Keratinocyte (primary cell): Measurements from ENCODE around the gene DIS3. TPM values are rescaled to one million over a fixed set of nuclear protein-coding genes. Genes with fewer than 3 reads are reported as not detected.
A peak's percentile ranks its signal among the peaks of the same experiment; 100 is the strongest.

Source experiments
- DNase-seq: peaks from one replicate; pipeline ENCODE4 v3.0.0-alpha.2; 2011; ENCODE audit warnings: low read depth, missing footprints, low spot score
- FAIRE-seq: peaks from 2 replicates; lab custom pipeline; 2011; peaks lifted over from hg19 to GRCh38; lab: Jason Lieb, UNC
- H2AFZ ChIP-seq: 2 replicates; pipeline ENCODE4 v1.6.0; 2012; ENCODE audit warnings: low read length, control low read depth, inconsistent platforms; ENCODE audit not compliant: control insufficient read depth
- H3K27ac ChIP-seq: 2 replicates; pipeline ENCODE4 v1.5.1; 2011; ENCODE audit warnings: low read length; ENCODE audit not compliant: control insufficient read depth, insufficient read depth
- H3K27me3 ChIP-seq: 3 replicates; pipeline ENCODE4 v1.6.0; 2011; ENCODE audit warnings: low read length; ENCODE audit not compliant: control insufficient read depth, insufficient read depth; ENCODE audit errors: extremely low read depth
- H3K36me3 ChIP-seq, 2 experiments: 2 replicates in 1 of 2; 3 replicates in 1 of 2; pipeline ENCODE4 v1.5.1; 2011; ENCODE audit warnings: low read length in 2 of 2, mild to moderate bottlenecking in 1 of 2; ENCODE audit not compliant: control insufficient read depth in 2 of 2, insufficient read depth in 2 of 2; ENCODE audit errors: extremely low read depth in 1 of 2
- H3K4me1 ChIP-seq: 3 replicates; pipeline ENCODE4 v1.5.1; 2011; ENCODE audit warnings: low read length; ENCODE audit not compliant: control insufficient read depth, insufficient read depth; ENCODE audit errors: extremely low read depth
- H3K4me2 ChIP-seq: 3 replicates; pipeline ENCODE4 v1.6.0; 2011; ENCODE audit warnings: low read depth, low read length; ENCODE audit not compliant: control insufficient read depth, insufficient read depth; ENCODE audit errors: extremely low read depth
- H3K4me3 ChIP-seq, 3 experiments: fragments of 200-600 bp in 1 of 3; sonication (generic) in 1 of 3; 2 replicates in 2 of 3; 3 replicates in 1 of 3; pipeline ENCODE4 v1.5.1; 2011 to 2016; ENCODE audit warnings: low read length in 3 of 3, mild to moderate bottlenecking in 3 of 3, control low read depth in 2 of 3, inconsistent platforms in 1 of 3, low read depth in 1 of 3, mixed read lengths in 1 of 3, mixed run types in 1 of 3, moderate library complexity in 1 of 3; ENCODE audit not compliant: control insufficient read depth in 2 of 3, insufficient read depth in 2 of 3; ENCODE audit errors: extremely low read depth in 1 of 3
- H3K79me2 ChIP-seq: 2 replicates; pipeline ENCODE4 v1.6.0; 2012; ENCODE audit warnings: low read length; ENCODE audit not compliant: control insufficient read depth, insufficient read depth
- H3K9ac ChIP-seq: 3 replicates; pipeline ENCODE4 v1.6.0; 2011; ENCODE audit warnings: low read length; ENCODE audit not compliant: control insufficient read depth, insufficient read depth; ENCODE audit errors: extremely low read depth
- H3K9me1 ChIP-seq: 3 replicates; pipeline ENCODE4 v1.6.0; 2011; ENCODE audit warnings: low read length; ENCODE audit not compliant: control insufficient read depth, insufficient read depth; ENCODE audit errors: extremely low read depth
- H3K9me3 ChIP-seq: 2 replicates; pipeline ENCODE4 v1.5.1; 2012; ENCODE audit warnings: low read depth, low read length; ENCODE audit not compliant: control insufficient read depth
- H4K20me1 ChIP-seq: 3 replicates; pipeline ENCODE4 v1.6.0; 2011; ENCODE audit warnings: low read length; ENCODE audit not compliant: control insufficient read depth, insufficient read depth; ENCODE audit errors: extremely low read depth
- EZH2 ChIP-seq: IDR thresholded peaks from one replicate; pipeline ENCODE4 v1.6.1; 2012; ENCODE audit warnings: inconsistent platforms, mild to moderate bottlenecking, low read length, moderate library complexity
- dilution Hi-C: fragments of 300-500 bp; cut with MboI; formaldehyde crosslinking; loops from one replicate; pipeline ENCODE4 v1.7.0; 2020; ENCODE audit warnings: low sequenced_read_pairs; ENCODE audit not compliant: extremely low pct_ligation_motif_present
- polyA plus RNA-seq, 5 experiments: library from polyadenylated mRNA; depleted of rRNA in 3 of 5; stranded (reverse) in 3 of 5; stranded (forward) in 1 of 5; unstranded in 1 of 5; fragments of >200 nt; gene quantifications; 1 replicate in 1 of 5; 2 replicates in 3 of 5; 3 replicates in 1 of 5; pipeline versions ENCODE4 v1.2.1 to v1.2.3, GENCODE V29; 2011 to 2012; ENCODE audit warnings: missing spikeins in 2 of 5, low read depth in 1 of 5, low replicate concordance in 1 of 5
- TF ChIP-seq, protein P1 (sequence below), 3 experiments: IDR thresholded peaks in 1 of 3; conservative IDR thresholded peaks in 1 of 3; optimal IDR thresholded peaks in 1 of 3; 2 replicates in 2 of 3; 3 replicates in 1 of 3; pipeline versions ENCODE3 to v1.5.1; 2011; ENCODE audit warnings: low read length in 3 of 3, mild to moderate bottlenecking in 3 of 3, moderate library complexity in 2 of 3, control low read depth in 1 of 3, inconsistent platforms in 1 of 3; ENCODE audit not compliant: insufficient read depth in 2 of 3; ENCODE audit errors: extremely low read depth in 1 of 3

Gene DIS3
- polyA plus RNA-seq, 1 donor (not counting 4 experiments of a cell fraction or from before 2014, with no cell fraction given): 44.7 TPM

DNA sequence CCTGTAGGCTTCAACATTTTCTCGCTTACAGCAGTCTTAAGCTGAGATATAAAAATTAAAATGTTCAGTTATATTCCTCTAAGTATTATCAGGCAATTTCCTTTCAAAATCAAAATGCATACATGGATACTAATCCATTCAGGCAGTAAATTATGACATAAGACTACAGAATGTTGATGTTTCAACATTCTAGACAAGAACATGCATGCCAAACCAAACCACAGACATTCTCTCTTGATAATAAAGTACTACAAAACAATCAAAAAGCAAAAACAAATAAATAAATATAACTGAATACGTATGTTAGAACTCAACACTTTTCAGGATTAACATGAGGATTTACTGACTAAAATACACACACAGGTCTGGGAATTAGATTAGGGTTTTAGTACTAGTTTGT lies 7.7 kb downstream of the DIS3 start:
- no peak overlapping the region for H3K9ac ChIP-seq
- H3K36me3 ChIP-seq: peaks cover 20 to 51% of the 10 kb centered on the region in 2 experiments

DNA sequence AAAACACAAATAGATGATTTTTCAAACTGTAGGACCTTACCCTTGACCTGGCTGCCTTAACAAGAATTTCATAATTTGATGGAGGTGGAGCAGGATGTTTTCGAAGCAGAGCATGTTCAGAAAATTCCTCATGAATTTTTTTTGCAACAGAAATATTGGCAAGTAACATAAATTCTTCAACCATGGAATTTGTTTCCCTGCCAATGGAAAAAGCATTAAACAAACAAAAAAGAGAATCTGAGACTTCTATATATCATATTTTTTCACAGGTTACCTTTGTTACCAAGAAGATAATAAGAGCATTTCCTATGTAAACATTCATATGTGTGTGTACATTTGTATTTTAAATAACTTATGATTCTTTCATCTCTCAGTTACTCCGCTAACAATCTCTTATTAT lies 18.3 kb downstream of the DIS3 start:
- H3K36me3 ChIP-seq: peaks cover 18 to 24% of the 10 kb centered on the region in 2 experiments
- H3K4me2 ChIP-seq: no peak overlapping the region
- no peaks in the 10 kb centered on the region for H4K20me1 ChIP-seq
- H3K9me3 ChIP-seq: no peaks in the 10 kb centered on the region
- H2AFZ ChIP-seq: no peak overlapping the region
- TF ChIP-seq EZH2: no peak
- TF ChIP-seq, protein P1, sequence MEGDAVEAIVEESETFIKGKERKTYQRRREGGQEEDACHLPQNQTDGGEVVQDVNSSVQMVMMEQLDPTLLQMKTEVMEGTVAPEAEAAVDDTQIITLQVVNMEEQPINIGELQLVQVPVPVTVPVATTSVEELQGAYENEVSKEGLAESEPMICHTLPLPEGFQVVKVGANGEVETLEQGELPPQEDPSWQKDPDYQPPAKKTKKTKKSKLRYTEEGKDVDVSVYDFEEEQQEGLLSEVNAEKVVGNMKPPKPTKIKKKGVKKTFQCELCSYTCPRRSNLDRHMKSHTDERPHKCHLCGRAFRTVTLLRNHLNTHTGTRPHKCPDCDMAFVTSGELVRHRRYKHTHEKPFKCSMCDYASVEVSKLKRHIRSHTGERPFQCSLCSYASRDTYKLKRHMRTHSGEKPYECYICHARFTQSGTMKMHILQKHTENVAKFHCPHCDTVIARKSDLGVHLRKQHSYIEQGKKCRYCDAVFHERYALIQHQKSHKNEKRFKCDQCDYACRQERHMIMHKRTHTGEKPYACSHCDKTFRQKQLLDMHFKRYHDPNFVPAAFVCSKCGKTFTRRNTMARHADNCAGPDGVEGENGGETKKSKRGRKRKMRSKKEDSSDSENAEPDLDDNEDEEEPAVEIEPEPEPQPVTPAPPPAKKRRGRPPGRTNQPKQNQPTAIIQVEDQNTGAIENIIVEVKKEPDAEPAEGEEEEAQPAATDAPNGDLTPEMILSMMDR (optimal IDR thresholded peaks at IDR 0.05 in 1 of 3, IDR thresholded peaks at IDR 0.05 in 1 of 3, conservative IDR thresholded peaks at IDR 0.05 in 1 of 3; ENCODE audit: extremely low read depth in 1 of 3, insufficient read depth in 2 of 3, low read length in 3 of 3): no peak
- no peaks in the 10 kb centered on the region for H3K79me2 ChIP-seq
- H3K9me1 ChIP-seq: no peaks in the 10 kb centered on the region
- dilution Hi-C loops: no loop called here
- no peak overlapping the region for H3K4me3 ChIP-seq
- no peaks in the 10 kb centered on the region for H3K4me1 ChIP-seq
- no peak overlapping the region for H3K9ac ChIP-seq
- FAIRE-seq (no peak), DNase-seq (no peak)
- no peaks in the 10 kb centered on the region for H3K27me3 ChIP-seq
- no peak overlapping the region for H3K27ac ChIP-seq

More for the DNA sequence above, 7.7 kb downstream of the DIS3 start:
- Histone ChIP-seq H3K4me1 (peaks cover 5% of the 10 kb centered on the region), H3K9me1 (no peaks in the 10 kb centered on the region), H3K27me3 (no peaks in the 10 kb centered on the region), H3K27ac (peak overlapping the region; percentile 40), H3K9me3 (no peaks in the 10 kb centered on the region), H2AFZ (no peak overlapping the region), H3K4me2 (no peak overlapping the region), H4K20me1 (no peaks in the 10 kb centered on the region), H3K79me2 (peaks cover 23% of the 10 kb centered on the region), H3K4me3 (no peak overlapping the region)
- FAIRE-seq: no peak
- no peak for TF ChIP-seq EZH2
- TF ChIP-seq, protein P1 (optimal IDR thresholded peaks at IDR 0.05 in 1 of 3, IDR thresholded peaks at IDR 0.05 in 1 of 3, conservative IDR thresholded peaks at IDR 0.05 in 1 of 3; ENCODE audit: extremely low read depth in 1 of 3, insufficient read depth in 2 of 3, low read length in 3 of 3): no peak
- DNase-seq: peak; percentile 35
- dilution Hi-C loops: no loop called here
